GM12891 (cell line): ENCODE results near the gene RSPH1.

ENCODE experiments used
- PAX5 ChIP-seq: IDR thresholded peaks from 2 replicates; pipeline ENCODE4 v1.6.1; 2011; ENCODE audit warnings: low read length, moderate library complexity, mild to moderate bottlenecking; ENCODE audit not compliant: insufficient read depth, severe bottlenecking
- POLR2A ChIP-seq: IDR thresholded peaks from 2 replicates; pipeline ENCODE4 v1.6.1; 2011; ENCODE audit warnings: low read depth, low read length, control low read depth
- POLR2AphosphoS5 ChIP-seq: IDR thresholded peaks from 2 replicates; pipeline ENCODE4 v1.6.1; 2011; ENCODE audit warnings: low read depth, low read length, control low read depth
- POU2F2 ChIP-seq: IDR thresholded peaks from 2 replicates; pipeline ENCODE4 v1.6.1; 2011; ENCODE audit warnings: low read depth, mild to moderate bottlenecking, control low read depth, low read length, moderate library complexity
- SPI1 ChIP-seq: IDR thresholded peaks from 2 replicates; pipeline ENCODE4 v1.6.1; 2011; ENCODE audit warnings: low read depth, low read length, control low read depth
- TAF1 ChIP-seq: IDR thresholded peaks from 2 replicates; pipeline ENCODE4 v1.6.1; 2011; ENCODE audit warnings: low read depth, low read length, control low read depth

- TF ChIP-seq POLR2A, result no peak
- no peak for TF ChIP-seq TAF1
- no peak for TF ChIP-seq SPI1
- no peak for TF ChIP-seq POLR2AphosphoS5
- no peak for TF ChIP-seq PAX5
- no peak for TF ChIP-seq POU2F2
Measured at GRCh38 chr21:42475526-42476387, 20.3 kb downstream of the RSPH1 start.
